HEK293 (cell line): ENCODE data around the gene PRMT2.

Experiments used
- CTCF ChIP-seq: fragments of 450-650 bp; formaldehyde crosslinking; IDR thresholded peaks from 2 replicates; pipeline ENCODE4 v1.5.1; 2016; ENCODE audit warnings: missing biosample characterization, missing genetic modification characterization
- ZBTB26 ChIP-seq: fragments of 450-650 bp; formaldehyde crosslinking; optimal IDR thresholded peaks from 2 replicates; pipeline ENCODE3; 2016; ENCODE audit warnings: missing biosample characterization, mild to moderate bottlenecking, missing genetic modification characterization
- TF ChIP-seq, protein P1 (sequence below): fragments of 450-650 bp; formaldehyde crosslinking; IDR thresholded peaks from 2 replicates; pipeline ENCODE4 v1.5.1; 2016; ENCODE audit warnings: missing biosample characterization, missing genetic modification characterization
- TF ChIP-seq, protein P2 (sequence below): fragments of 450-650 bp; formaldehyde crosslinking; IDR thresholded peaks from 2 replicates; pipeline ENCODE4 v1.5.1; 2016; ENCODE audit warnings: missing biosample characterization, missing genetic modification characterization

- TF ChIP-seq, protein P1, sequence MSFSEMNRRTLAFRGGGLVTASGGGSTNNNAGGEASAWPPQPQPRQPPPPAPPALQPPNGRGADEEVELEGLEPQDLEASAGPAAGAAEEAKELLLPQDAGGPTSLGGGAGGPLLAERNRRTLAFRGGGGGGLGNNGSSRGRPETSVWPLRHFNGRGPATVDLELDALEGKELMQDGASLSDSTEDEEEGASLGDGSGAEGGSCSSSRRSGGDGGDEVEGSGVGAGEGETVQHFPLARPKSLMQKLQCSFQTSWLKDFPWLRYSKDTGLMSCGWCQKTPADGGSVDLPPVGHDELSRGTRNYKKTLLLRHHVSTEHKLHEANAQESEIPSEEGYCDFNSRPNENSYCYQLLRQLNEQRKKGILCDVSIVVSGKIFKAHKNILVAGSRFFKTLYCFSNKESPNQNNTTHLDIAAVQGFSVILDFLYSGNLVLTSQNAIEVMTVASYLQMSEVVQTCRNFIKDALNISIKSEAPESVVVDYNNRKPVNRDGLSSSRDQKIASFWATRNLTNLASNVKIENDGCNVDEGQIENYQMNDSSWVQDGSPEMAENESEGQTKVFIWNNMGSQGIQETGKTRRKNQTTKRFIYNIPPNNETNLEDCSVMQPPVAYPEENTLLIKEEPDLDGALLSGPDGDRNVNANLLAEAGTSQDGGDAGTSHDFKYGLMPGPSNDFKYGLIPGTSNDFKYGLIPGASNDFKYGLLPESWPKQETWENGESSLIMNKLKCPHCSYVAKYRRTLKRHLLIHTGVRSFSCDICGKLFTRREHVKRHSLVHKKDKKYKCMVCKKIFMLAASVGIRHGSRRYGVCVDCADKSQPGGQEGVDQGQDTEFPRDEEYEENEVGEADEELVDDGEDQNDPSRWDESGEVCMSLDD (tag by site-specific recombination): no peak
- TF ChIP-seq CTCF (tag by site-specific recombination) (no peak), ZBTB26 (tag by site-specific recombination) (no peak)
- TF ChIP-seq, protein P2, sequence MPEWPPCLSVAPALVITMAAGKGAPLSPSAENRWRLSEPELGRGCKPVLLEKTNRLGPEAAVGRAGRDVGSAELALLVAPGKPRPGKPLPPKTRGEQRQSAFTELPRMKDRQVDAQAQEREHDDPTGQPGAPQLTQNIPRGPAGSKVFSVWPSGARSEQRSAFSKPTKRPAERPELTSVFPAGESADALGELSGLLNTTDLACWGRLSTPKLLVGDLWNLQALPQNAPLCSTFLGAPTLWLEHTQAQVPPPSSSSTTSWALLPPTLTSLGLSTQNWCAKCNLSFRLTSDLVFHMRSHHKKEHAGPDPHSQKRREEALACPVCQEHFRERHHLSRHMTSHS (tag by site-specific recombination): no peak
Observed at GRCh38 chr21:46666941-46667740, 31.7 kb downstream of the PRMT2 start.
